K562 (cell line): Measurements from ENCODE around the gene VPS37D. TPM values are rescaled to one million over a fixed set of nuclear protein-coding genes. Genes with fewer than 3 reads are reported as not detected.
A peak's percentile ranks its signal among the peaks of the same experiment; 100 is the strongest.

Source experiments
- ATAC-seq: fragments of 200-7000 bp; cut with Tn5 transposase; 3 replicates; pipeline ENCODE4 v1.9.1; 2020; ENCODE audit warnings: moderate library complexity
- BruUV-seq: library from RNA; stranded (reverse); fragments of 400-500 nt; replicated peaks from 2 replicates; lab custom pipeline; 2021; lab: Mats Ljungman, UMichigan
- CTCF ChIA-PET: fragments of 300-600 bp; formaldehyde crosslinking; extraction: SDS; loops from one replicate; lab custom pipeline; 2021; ENCODE audit warnings: low intra/inter-chr PET ratio; lab: Yijun Ruan, JAX
- POLR2A ChIA-PET: fragments of 300-600, 350-650 bp; sonication (Branson Sonifier 250); formaldehyde crosslinking; extraction: SDS; loops from one replicate; lab custom pipeline; 2021; ENCODE audit warnings: antibody characterized with exemption, inconsistent platforms; lab: Yijun Ruan, JAX
- DNase-seq, 4 experiments: peaks; one replicate each; pipeline versions ENCODE4 v3.0.0 to v3.0.0-alpha.2; 2011 to 2018; ENCODE audit warnings: low spot score in 3 of 4, mixed read lengths in 3 of 4; ENCODE audit errors: extremely low read depth in 1 of 4
- FAIRE-seq: peaks from 2 replicates; lab custom pipeline; 2011; peaks lifted over from hg19 to GRCh38; lab: Jason Lieb, UNC
- H2AFZ ChIP-seq: 2 replicates; pipeline ENCODE4 v1.6.0; 2011; ENCODE audit warnings: low read depth, low read length, control low read depth, inconsistent platforms
- H3K27ac ChIP-seq: fragments of 200-600 bp; 3 replicates; pipeline ENCODE4 v1.8.0; 2011; ENCODE audit warnings: low read depth, mild to moderate bottlenecking, control low read depth, inconsistent platforms, low read length, moderate library complexity, mixed read lengths; ENCODE audit errors: extremely low read depth
- H3K27me3 ChIP-seq, 2 experiments: fragments of 300-600 bp in 1 of 2; 2 replicates in 1 of 2; 3 replicates in 1 of 2; pipeline versions ENCODE4 v1.6.0 to v1.8.0; 2011; ENCODE audit warnings: inconsistent platforms in 2 of 2, low read length in 2 of 2, mild to moderate bottlenecking in 1 of 2, mixed read lengths in 1 of 2, moderate library complexity in 1 of 2; ENCODE audit not compliant: control insufficient read depth in 2 of 2, insufficient read depth in 2 of 2
- H3K36me3 ChIP-seq: fragments of 300-600 bp; 3 replicates; pipeline ENCODE4 v1.8.0; 2011; ENCODE audit warnings: mild to moderate bottlenecking, low read length, inconsistent platforms; ENCODE audit not compliant: control insufficient read depth, insufficient read depth
- H3K4me1 ChIP-seq, 2 experiments: fragments of 200-600 bp in 1 of 2; replicated peaks in 1 of 2; 2 replicates in 1 of 2; 3 replicates in 1 of 2; pipeline versions ENCODE4 v1.5.1 to v1.8.0; 2011; ENCODE audit warnings: inconsistent platforms in 2 of 2, low read length in 2 of 2, mild to moderate bottlenecking in 1 of 2, mixed read lengths in 1 of 2, moderate library complexity in 1 of 2; ENCODE audit not compliant: control insufficient read depth in 2 of 2, insufficient read depth in 2 of 2
- H3K4me2 ChIP-seq: 2 replicates; pipeline ENCODE4 v1.6.1; 2011; ENCODE audit warnings: low read length, control low read depth, inconsistent platforms, mixed read lengths; ENCODE audit not compliant: insufficient read depth
- H3K4me3 ChIP-seq: fragments of 200-600 bp; sonication (generic), shearing (Covaris generic); 2 replicates; pipeline ENCODE4 v1.5.1; 2016; ENCODE audit warnings: control low read depth, inconsistent platforms
- H3K79me2 ChIP-seq: fragments of 200-600 bp; 3 replicates; pipeline ENCODE4 v1.8.0; 2011; ENCODE audit warnings: low read length, inconsistent platforms; ENCODE audit not compliant: control insufficient read depth, insufficient read depth
- H3K9ac ChIP-seq, 2 experiments: 2 replicates each; pipeline versions ENCODE4 v1.6.0 to v1.6.1; 2011; ENCODE audit warnings: low read depth in 2 of 2, low read length in 2 of 2, control low read depth in 1 of 2, inconsistent platforms in 1 of 2, mild to moderate bottlenecking in 1 of 2, mixed read lengths in 1 of 2; ENCODE audit not compliant: insufficient read depth in 1 of 2
- H3K9me1 ChIP-seq: one replicate; pipeline ENCODE4 v1.6.0; 2011; ENCODE audit warnings: inconsistent platforms, mild to moderate bottlenecking, low read length, moderate library complexity; ENCODE audit not compliant: control insufficient read depth, insufficient read depth
- H3K9me3 ChIP-seq: replicated peaks from 2 replicates; pipeline ENCODE4 v1.5.1; 2011; ENCODE audit warnings: low read depth, low read length, inconsistent platforms; ENCODE audit not compliant: control insufficient read depth, insufficient read depth
- H4K20me1 ChIP-seq: replicated peaks from 2 replicates; pipeline ENCODE4 v1.6.1; 2011; ENCODE audit warnings: low read length, inconsistent platforms, mixed read lengths; ENCODE audit not compliant: control insufficient read depth, insufficient read depth
- ADNP ChIP-seq: fragments of 200-800 bp; sonication (Bioruptor generic); IDR thresholded peaks from 2 replicates; pipeline ENCODE4 v1.6.1; 2016; ENCODE audit warnings: missing genetic modification characterization, missing compliant biosample characterization
- BCOR ChIP-seq: fragments of 450-650 bp; IDR thresholded peaks from 2 replicates; pipeline ENCODE4 v1.6.1; 2016
- CBX1 ChIP-seq: sonication (generic); IDR thresholded peaks from 2 replicates; pipeline ENCODE4 v1.6.1; 2016; ENCODE audit warnings: antibody characterized with exemption, low read depth, mild to moderate bottlenecking
- ESRRA ChIP-seq: fragments of 450-650 bp; IDR thresholded peaks from 2 replicates; pipeline ENCODE4 v1.6.1; 2014; ENCODE audit warnings: low read depth, mild to moderate bottlenecking, moderate library complexity, borderline replicate concordance
- HDAC2 ChIP-seq: fragments of 450-650 bp; IDR thresholded peaks from 2 replicates; pipeline ENCODE4 v1.6.1; 2016; ENCODE audit warnings: mild to moderate bottlenecking
- KDM1A ChIP-seq, 2 experiments: fragments of 450-650 bp; IDR thresholded peaks; 2 replicates each; pipeline ENCODE4 v1.6.1; 2016; ENCODE audit warnings: mild to moderate bottlenecking in 2 of 2
- NFIC ChIP-seq: fragments of 450-650 bp; IDR thresholded peaks from 2 replicates; pipeline ENCODE4 v1.6.1; 2017; ENCODE audit warnings: mild to moderate bottlenecking, inconsistent platforms
- POLR2A ChIP-seq: fragments of 450-650 bp; conservative IDR thresholded peaks from 2 replicates; pipeline ENCODE4 v1.6.1; 2016
- POLR2AphosphoS2 ChIP-seq: IDR thresholded peaks from 2 replicates; pipeline ENCODE4 v1.6.1; 2012; ENCODE audit warnings: low read length, improper control_type of control experiment
- RBM25 ChIP-seq: fragments of 200-400 bp; formaldehyde crosslinking; IDR thresholded peaks from 2 replicates; pipeline ENCODE4 v1.6.1; 2018; ENCODE audit warnings: low read length, low read depth, moderate library complexity; ENCODE audit not compliant: severe bottlenecking
- SMARCA5 ChIP-seq: fragments of 450-650 bp; IDR thresholded peaks from 2 replicates; pipeline ENCODE4 v1.6.1; 2016
- SPI1 ChIP-seq: IDR thresholded peaks from 2 replicates; pipeline ENCODE4 v1.6.1; 2011; ENCODE audit warnings: low read depth, low read length, control low read depth, borderline replicate concordance
- ZFP36 ChIP-seq: fragments of 150-350 bp; IDR thresholded peaks from 2 replicates; pipeline ENCODE4 v1.6.1; 2018; ENCODE audit warnings: low read length, low read depth; ENCODE audit not compliant: partially characterized antibody
- WGBS: fragments of 100-300 bp; shearing (Covaris generic); methylation state at CpG from one replicate; pipeline ENCODE4 v1.1.6; 2016; ENCODE audit warnings: low coverage, mixed read lengths; ENCODE audit not compliant: insufficient coverage; ENCODE audit errors: missing lambda C conversion rate; 5-methylcytosine and 5-hydroxymethylcytosine counted together
- in situ Hi-C: fragments of 300-500 bp; cut with MboI; formaldehyde crosslinking; loops from 4 replicates; pipeline ENCODE4 v1.15.0; 2018; ENCODE audit warnings: inconsistent platforms, mixed read lengths
- intact Hi-C: fragments of 100-400 bp; cut with micrococcal nuclease; formaldehyde crosslinking; loops from 2 replicates; pipeline ENCODE4 v1.14.2; 2022
- polyA plus RNA-seq, 8 experiments: library from polyadenylated mRNA; depleted of rRNA in 4 of 8; stranded (reverse) in 5 of 8; unstranded in 3 of 8; fragments of >200 nt; fragmentation: Nextera tagmentation in 2 of 8; fragmentation: Illumina TruSeq in 1 of 8; extraction: Ambion mirVana in 2 of 8; extraction: Trizol in 1 of 8; gene quantifications; 2 replicates each; pipeline versions ENCODE4 v1.2.1 to v1.2.3, GENCODE V29; 2011 to 2014; ENCODE audit warnings: inconsistent platforms in 1 of 8, missing spikeins in 1 of 8
- total RNA-seq, 7 experiments: library from RNA; depleted of rRNA in 6 of 7; stranded (reverse); fragments of >200 nt in 6 of 7; fragmentation: Illumina TruSeq in 2 of 7; extraction: Trizol in 2 of 7; gene quantifications; 2 replicates each; pipeline versions ENCODE4 v1.2.1 to v1.2.3, GENCODE V29; 2011 to 2021; ENCODE audit warnings: low replicate concordance in 1 of 7

Gene VPS37D
- total and polyA plus RNA-seq, 9 of the 15 experiments (the other 6 are each of a cell fraction or from before 2014, with no cell fraction given): 0.25 to 2.3 (median 1.0) TPM; not detected in 3

GRCh38 chr7:73645643-73646174 is 21.9 kb upstream of the VPS37D start:
- Histone ChIP-seq H3K79me2 (no peaks in the 10 kb centered on the region), H2AFZ (no peak overlapping the region), H3K9me3 (peaks cover 7% of the 10 kb centered on the region), H3K27ac (no peak overlapping the region), H3K27me3 (peaks cover 24 to 74% of the 10 kb centered on the region in 2 experiments), H3K4me2 (no peak overlapping the region), H3K9me1 (no peaks in the 10 kb centered on the region), H3K36me3 (no peaks in the 10 kb centered on the region), H4K20me1 (0 out of 2 replicates have a peak, but pooled peaks cover 3% of the 10 kb centered on the region), H3K4me1 (peaks cover 0 to 14% of the 10 kb centered on the region in 2 experiments; a peak in 2 of 5 replicates), H3K4me3 (no peak overlapping the region), H3K9ac (no peak overlapping the region; a peak in 1 of 4 replicates)
- intact Hi-C loops: no loop called here
- 7% methylated on average over 4 of the region's 4 CpGs for WGBS
- in situ Hi-C loops: no loop called here
- CTCF ChIA-PET: no interaction called here
- DNase-seq (no peak), ATAC-seq (no peak), FAIRE-seq (peak; percentile 42)
- POLR2A ChIA-PET: interaction anchor here (1.1 to 1.8 kb wide), 3 partner anchors 8 to 31 kb away, joined by 4 to 11 read pairs (median 5); no protein-coding TSS in a partner anchor
- BruUV-seq: no TSS peak
- TF ChIP-seq ADNP (tag): 0 out of 2 replicates have a peak, but pooled peaks have one; percentile 40
- TF ChIP-seq SPI1: peak; percentile 71; the same call in 1 of the 2 replicates
- no peak for TF ChIP-seq POLR2AphosphoS2
- TF ChIP-seq ESRRA: peak; percentile 29; the same call in 1 of the 2 replicates
- peak; percentile 92 for TF ChIP-seq BCOR
- TF ChIP-seq SMARCA5: peak; percentile 47; the same call in 1 of the 2 replicates
- TF ChIP-seq POLR2A: no peak
- TF ChIP-seq KDM1A (IDR thresholded peaks at IDR 0.05): peak; percentile 64 to 75
- 0 out of 2 replicates have a peak, but pooled peaks have one; percentile 23 for TF ChIP-seq CBX1
- TF ChIP-seq NFIC: no peak
- TF ChIP-seq RBM25: peak; percentile 97
- TF ChIP-seq ZFP36: peak; percentile 91
- peak; percentile 43; the same call in 1 of the 2 replicates for TF ChIP-seq HDAC2
